GM18907 (cell line): ENCODE results near the gene YWHAQ.
"Not testable (repeated sequence)": the region's sequence is repeated elsewhere in the genome, so short reads cannot be mapped to it uniquely, and the experiment has no call there.

ENCODE experiments used
- ATAC-seq: cut with Tn5 transposase; IDR thresholded peaks from one replicate; pipeline ENCODE4 v1.9.1; 2021; ENCODE audit warnings: mild to moderate bottlenecking, moderate library complexity; ENCODE audit not compliant: unreplicated experiment

YWHAQ gene

DNA sequence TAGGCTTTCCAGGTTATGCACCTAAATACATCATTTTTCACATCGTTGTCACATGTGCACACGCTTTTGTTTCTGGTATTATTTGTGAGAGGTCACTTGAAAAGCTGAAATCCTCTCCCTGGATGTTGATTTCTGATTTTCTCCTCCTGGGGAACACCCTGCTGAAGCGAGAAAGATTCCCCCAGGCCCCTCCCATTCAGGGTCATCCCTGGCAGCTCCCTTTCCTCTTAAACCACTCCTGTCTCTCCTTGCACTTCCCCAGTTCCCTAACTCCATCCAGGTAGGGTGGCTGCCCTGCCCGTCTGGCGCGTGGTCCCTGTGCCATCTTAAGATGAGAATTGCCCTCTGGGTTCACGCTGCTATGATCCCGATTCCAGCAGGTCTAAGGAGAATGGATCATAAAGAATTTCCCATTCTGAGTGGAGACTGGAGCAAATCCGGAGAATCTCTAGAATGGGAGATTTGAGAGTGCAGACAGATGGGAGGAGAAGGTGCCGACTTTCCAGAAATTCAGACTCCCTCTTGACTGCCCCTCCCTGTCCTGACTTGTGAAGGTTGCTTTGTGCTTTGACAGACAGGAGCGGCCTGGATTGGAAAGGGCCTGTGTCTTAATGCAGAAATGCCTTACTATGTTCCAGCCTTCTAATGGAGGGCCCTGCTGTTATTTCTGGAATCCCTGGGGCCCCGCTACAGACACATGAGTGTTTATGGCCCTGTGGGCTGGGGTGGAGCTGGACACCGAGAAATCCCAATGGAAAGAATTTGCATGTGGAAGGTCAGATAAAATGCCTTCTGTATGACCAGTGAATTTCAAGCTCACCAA, 1.3 kb upstream of the YWHAQ start:
- no peak for ATAC-seq

DNA sequence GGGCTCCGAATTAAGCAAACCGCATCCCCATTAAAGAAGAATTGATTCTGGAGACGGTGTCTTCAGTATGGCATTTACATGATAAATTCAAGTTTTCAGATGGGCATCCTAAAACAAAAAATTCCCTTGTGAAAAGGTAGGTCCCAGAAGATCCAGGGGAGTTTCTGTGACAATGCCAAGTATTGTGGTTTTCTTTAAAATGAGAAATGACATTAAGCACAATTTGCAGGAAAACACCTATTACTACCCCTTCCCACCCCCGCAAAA, 689 bp upstream of the YWHAQ start:
- no peak for ATAC-seq

GRCh38 chr2:9630117-9630735, 571 bp downstream of the YWHAQ start:
- peak; percentile 62 for ATAC-seq

DNA sequence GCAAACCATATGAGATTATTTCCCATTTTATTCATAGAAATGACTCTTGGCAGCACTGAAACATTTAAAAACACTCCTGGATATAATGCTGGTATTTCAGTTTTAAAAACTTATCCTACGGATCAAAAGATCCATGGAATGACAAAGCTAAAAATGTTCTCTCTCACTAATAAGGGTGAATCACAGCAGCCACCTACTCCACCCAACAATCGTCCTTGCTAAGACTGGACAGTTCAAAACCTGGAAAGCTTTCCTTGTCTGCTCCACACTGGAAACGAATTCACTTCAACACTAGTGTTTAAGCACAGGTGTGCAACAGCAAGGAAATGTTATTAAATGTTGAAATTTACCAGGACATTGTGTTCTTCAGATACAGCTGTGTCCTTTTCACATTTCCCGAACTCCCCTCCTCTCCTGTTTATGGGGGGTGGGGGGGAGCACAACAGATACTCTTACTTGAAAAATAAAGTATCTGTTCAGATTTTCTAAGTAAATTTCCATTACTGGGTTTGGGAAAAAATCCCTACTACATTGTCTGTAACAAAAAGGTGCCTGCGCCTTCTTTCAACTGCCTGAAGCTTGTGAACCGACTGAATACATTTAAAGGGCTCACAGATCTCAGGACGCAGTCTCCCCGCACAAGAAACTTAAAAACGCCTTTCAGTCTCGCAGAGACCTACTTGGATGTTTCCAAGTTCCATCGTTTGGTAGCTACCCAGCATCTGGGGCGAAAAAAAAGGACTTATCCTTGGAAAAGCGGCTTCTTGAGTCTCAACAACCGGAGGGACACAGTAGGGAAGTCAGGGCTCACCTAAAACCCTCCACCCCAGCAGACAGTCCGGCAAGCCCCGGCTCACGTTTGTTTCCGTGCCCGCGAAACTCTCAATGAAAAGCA, 1.3 kb downstream of the YWHAQ start:
- ATAC-seq = no peak

DNA sequence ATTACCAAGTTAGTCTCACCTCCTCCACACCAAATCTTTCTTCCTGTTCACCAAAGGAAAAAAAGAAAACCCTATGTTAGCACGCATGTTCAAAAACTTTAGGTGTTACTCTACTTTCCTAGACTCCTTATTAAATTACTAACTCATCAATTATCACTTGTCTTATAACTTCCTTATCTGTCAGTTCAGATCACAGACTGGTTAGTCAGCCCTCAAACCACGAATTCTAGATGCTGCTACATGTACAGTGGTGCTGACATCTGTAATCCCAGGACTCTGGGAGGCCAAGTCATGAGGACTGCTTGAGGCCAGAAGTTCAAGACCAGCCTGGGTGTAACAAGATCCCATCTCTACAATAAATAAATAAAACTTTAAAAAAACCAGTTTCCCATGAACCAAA, 3.5 kb downstream of the YWHAQ start:
- no peak for ATAC-seq

- no peak for ATAC-seq
Measured at GRCh38 chr2:9623151-9623550, 7.6 kb downstream of the YWHAQ start.

GRCh38 chr2:9621655-9622054, 9.1 kb downstream of the YWHAQ start:
- ATAC-seq = not testable (repeated sequence)

GRCh38 chr2:9618410-9618809, 12.4 kb downstream of the YWHAQ start:
- ATAC-seq = peak; percentile 71

DNA sequence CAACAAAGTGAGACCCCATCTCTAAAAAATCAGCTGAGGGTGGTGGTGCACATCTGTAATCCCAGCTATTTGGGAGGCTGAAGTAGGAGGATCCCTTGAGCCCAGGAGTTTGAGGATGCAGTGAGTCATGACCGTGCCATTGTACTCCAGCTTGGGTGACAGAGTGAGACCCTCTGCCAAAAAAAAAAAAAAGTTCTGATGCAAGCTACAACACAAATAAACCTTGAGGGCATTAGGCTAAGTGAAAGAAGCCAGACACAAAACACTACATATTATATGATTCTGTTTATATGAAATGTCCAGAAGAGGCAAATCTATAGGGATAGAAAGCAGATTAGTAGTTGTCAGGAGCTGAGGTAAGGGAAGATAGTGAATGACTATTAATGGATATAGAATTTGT, 13.0 kb downstream of the YWHAQ start:
- no peak for ATAC-seq

GRCh38 chr2:9617296-9617695, 13.5 kb downstream of the YWHAQ start:
- ATAC-seq = no peak

- ATAC-seq = no peak
Measured at GRCh38 chr2:9614562-9614961, 16.2 kb downstream of the YWHAQ start.

DNA sequence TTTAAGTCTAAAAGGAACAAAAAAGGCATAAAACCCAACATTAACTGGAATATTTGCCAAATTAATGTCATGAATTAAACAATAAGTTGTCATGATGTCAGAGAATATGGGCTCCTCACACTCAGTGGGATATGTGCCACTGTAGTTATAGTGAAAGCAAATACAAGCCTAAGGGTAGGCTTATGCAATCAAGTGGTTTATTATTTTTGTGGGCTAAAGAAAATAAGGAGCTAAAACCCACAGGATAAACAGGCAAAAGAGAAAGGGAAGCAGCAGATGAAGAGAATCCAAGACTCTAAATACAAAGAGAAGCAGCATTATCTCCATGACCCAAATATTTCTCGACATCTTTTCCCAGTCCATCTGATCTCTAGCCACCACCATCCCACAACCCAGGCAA, 17.5 kb downstream of the YWHAQ start:
- no peak for ATAC-seq

DNA sequence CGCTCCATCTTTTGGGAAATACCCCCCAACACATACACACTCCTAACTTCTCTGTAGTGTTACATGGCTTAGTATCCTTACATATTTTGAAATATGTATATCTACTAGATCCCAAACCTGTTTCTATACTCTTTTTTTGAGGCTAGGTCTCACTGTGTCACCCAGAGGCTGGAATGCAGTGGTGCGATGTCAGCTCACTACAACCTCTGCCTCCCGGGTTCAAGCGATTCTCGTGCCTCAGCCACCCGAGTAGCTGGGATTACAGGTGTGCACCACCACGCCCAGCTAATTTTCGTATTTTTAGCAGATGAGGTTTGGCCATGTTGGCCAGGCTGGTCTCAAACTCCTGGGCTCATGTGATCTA, 19.3 kb downstream of the YWHAQ start:
- ATAC-seq = not testable (repeated sequence)

DNA sequence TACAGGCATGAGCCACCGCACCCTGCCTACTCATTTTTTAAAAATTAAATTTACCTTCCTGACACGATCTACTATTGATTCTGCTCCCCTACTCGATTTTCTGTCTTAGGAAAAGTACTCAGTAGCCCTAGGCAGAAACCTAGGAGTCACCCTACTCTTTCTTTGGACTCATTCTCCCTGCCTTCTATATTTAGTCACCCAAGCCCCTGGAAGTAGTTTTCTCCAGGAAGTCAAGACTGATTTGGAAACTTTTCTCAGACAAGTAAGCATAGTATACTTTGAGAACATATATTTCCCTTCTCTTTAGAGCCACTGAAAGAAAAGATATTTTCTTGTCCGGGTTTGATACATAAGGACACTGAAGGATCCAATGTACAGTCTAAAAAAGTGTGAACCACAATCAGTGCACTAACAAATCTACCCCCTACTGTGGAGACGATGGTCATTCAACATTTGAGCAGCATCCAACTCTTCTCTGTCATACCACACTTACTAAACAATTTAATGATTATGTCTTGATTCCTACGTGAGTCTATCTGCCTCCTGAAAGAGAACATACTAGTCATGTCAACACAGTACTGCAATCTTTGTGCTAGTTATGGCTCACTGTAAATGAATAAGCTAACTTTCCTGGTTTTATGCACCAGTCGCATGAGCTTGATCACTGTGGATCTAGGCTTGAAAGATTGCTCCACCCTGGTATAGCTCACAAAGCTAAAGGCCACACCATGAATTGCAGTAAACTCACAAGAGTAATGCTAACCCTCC, 19.8 kb downstream of the YWHAQ start:
- ATAC-seq = no peak

DNA sequence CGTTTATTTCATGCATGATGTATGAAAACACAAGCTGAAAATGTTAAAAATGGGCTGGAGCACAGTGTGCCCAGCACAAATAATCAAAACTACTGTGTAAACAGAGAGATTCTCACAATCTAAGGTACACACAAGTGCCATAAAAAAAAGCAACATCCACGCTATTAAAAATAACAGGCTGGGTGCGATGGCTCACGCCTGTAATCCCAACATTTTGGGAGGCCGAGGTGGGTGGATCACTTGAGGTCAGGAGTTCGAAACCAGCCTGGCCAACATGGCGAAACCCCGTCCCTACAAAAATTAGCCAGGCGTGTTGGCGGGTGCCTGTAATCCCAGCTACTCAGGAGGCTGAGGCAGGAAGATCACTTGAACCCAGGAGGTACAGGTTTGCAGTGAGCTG, 22.3 kb downstream of the YWHAQ start:
- peak; percentile 11 for ATAC-seq

DNA sequence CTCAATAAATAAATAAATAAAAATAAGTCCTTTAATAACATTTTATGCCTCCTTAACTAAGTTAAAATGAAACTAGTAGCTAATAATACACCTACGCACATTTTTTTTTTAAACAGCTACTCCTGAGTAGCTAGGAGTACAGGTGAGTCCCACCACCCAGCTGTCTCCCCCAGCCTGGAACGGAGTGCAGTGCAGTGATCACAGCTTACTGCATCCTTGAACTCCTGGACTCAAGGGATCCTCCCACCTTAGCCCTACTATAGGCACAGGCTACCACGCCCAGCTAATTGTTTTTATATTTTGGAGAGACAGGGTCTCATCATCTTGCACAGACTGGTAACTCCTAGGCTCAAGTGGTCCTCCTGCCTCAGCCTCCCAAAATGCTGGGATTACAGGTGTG, 28.4 kb downstream of the YWHAQ start:
- no peak for ATAC-seq

DNA sequence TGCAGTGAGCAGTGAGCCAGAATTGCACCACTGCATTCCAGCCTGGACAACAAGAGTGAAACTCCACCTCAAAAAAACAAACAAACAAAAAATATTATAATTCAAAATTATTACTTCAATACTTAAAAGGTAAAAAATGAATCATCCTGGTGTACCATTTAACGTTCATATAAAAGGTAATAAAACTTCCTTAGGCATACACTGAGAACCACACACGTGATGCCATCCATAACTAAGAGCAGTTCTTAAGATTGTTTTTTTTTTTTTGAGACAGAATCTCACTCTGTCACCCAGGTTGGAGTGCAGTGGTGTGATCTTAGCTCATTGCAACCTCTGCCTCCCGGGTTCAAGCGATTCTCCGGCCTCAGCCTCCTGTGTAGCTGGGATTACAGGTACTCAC, 29.4 kb downstream of the YWHAQ start:
- ATAC-seq = no peak

DNA sequence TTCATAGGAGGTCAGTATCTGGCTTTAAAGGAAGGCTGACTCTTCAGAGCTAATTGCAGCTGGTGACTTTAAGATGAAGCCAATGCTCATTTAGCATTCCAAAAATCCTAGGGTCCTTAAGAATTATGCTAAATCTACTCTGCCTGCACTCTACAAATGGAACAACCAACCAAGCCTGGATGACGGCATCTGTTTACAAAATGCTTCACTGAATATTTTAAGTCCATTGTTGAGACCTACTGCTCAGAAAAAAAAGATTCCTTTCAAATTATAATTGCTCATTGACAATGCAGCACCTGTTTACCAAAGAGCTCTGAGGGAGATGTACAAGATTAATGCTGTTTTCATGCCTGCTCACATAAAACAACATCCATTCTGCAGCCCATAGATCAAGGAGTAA, 31.4 kb downstream of the YWHAQ start:
- no peak for ATAC-seq

GRCh38 chr2:9596621-9597311, 34.0 kb downstream of the YWHAQ start:
- no peak for ATAC-seq

DNA sequence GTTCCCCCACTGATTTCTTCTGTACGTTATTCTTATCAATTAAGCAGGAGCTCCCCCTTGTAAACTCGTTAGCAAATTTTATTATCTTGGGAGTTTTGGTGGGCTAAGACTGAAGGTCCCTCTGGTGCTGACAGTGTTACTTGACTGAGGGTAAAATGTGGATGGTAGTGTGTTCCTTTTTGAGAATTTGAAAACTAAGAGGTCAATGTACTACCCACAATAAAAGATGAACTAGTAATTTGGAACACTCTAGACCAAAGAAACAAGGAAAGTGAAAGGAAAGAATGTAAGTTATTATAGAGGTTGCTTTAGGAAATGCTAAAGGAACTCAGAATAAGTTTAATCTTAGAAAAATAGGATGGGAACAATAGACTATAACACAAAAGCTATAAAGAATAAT, 35.1 kb downstream of the YWHAQ start:
- ATAC-seq = no peak

GRCh38 chr2:9595256-9595655, 35.5 kb downstream of the YWHAQ start:
- ATAC-seq = not testable (repeated sequence)
